Astrocyte of the cerebellum (primary cell): Measurements from ENCODE around the gene SLC22A23.
"Not testable (repeated sequence)": the region's sequence is repeated elsewhere in the genome, so short reads cannot be mapped to it uniquely, and the experiment has no call there.

Experiments used
- DNase-seq: peaks from one replicate; pipeline ENCODE4 v3.0.0-alpha.2; 2011; ENCODE audit warnings: low read depth
- H3K4me3 ChIP-seq: 2 replicates; pipeline ENCODE4 v1.5.1; 2011; ENCODE audit warnings: mild to moderate bottlenecking, low read depth, low read length, moderate library complexity
- CTCF ChIP-seq: IDR thresholded peaks from 2 replicates; pipeline ENCODE4 v1.5.1; 2012; ENCODE audit warnings: low read length, low read depth, moderate library complexity, mild to moderate bottlenecking; ENCODE audit errors: missing control alignments
- in situ Hi-C: cut with HindIII; loops from 2 replicates; pipeline ENCODE4 v1.10.0; 2017; ENCODE audit warnings: low sequenced_read_pairs

Gene SLC22A23

GRCh38 chr6:3390698-3391097, 66.2 kb downstream of the SLC22A23 start:
- DNase-seq: peak; percentile 98
- no peak overlapping the region for H3K4me3 ChIP-seq
- in situ Hi-C loops: no loop called here
- TF ChIP-seq CTCF: no peak

GRCh38 chr6:3389390-3390167, 67.3 kb downstream of the SLC22A23 start:
- in situ Hi-C loops: no loop called here
- DNase-seq: peak; percentile 92
- H3K4me3 ChIP-seq: no peak overlapping the region
- no peak for TF ChIP-seq CTCF

- DNase-seq: no peak
- H3K4me3 ChIP-seq: no peak overlapping the region
- TF ChIP-seq CTCF: no peak
- in situ Hi-C loops: no loop called here
Observed at GRCh38 chr6:3388786-3389185, 68.1 kb downstream of the SLC22A23 start.

GRCh38 chr6:3386374-3386857, 70.4 kb downstream of the SLC22A23 start:
- in situ Hi-C loops: no loop called here
- H3K4me3 ChIP-seq: no peak overlapping the region
- TF ChIP-seq CTCF: no peak
- DNase-seq: no peak

- in situ Hi-C loops: no loop called here
- no peak overlapping the region for H3K4me3 ChIP-seq
- TF ChIP-seq CTCF: no peak
- DNase-seq: peak; percentile 19
Observed at GRCh38 chr6:3385660-3386151, 71.1 kb downstream of the SLC22A23 start.

- H3K4me3 ChIP-seq, DNase-seq, in situ Hi-C loops: not testable (repeated sequence)
Observed at GRCh38 chr6:3385181-3385580, 71.7 kb downstream of the SLC22A23 start.
